Urinary bladder (tissue), 4 donors: ENCODE results near the gene LANCL1. TPM values are rescaled to one million over a fixed set of nuclear protein-coding genes. Genes with fewer than 3 reads are reported as not detected.

ENCODE experiments used
- DNase-seq: peaks from one replicate; pipeline ENCODE4 v3.0.0-alpha.2; 2015; ENCODE audit errors: extremely low spot score
- H3K27ac ChIP-seq: one replicate; pipeline ENCODE4 v1.5.1; 2013; ENCODE audit warnings: low read depth, mild to moderate bottlenecking, moderate library complexity
- H3K36me3 ChIP-seq: one replicate; pipeline ENCODE4 v1.6.1; 2013; ENCODE audit warnings: mild to moderate bottlenecking, moderate library complexity; ENCODE audit not compliant: insufficient read depth
- H3K4me1 ChIP-seq: one replicate; pipeline ENCODE4 v1.6.1; 2013; ENCODE audit warnings: mild to moderate bottlenecking, moderate library complexity; ENCODE audit not compliant: insufficient read depth
- H3K4me3 ChIP-seq: one replicate; pipeline ENCODE4 v1.5.1; 2013; ENCODE audit warnings: low read depth, low read length
- WGBS: extraction: QIAGEN DNeasy Blood & Tissue Kit; methylation state at CpG from one replicate; pipeline ENCODE4 v1.1.7; 2013; 5-methylcytosine and 5-hydroxymethylcytosine counted together
- polyA plus RNA-seq: library from polyadenylated mRNA; stranded (reverse); fragments of 200-250 nt; gene quantifications from one replicate; pipeline ENCODE4 v1.2.3, GENCODE V29; 2013
- total RNA-seq: library from RNA; depleted of rRNA; stranded (reverse); fragments of >200 nt; gene quantifications from one replicate; pipeline ENCODE4 v1.2.3, GENCODE V29; 2014
- donor health status: healthy with polysubstance abuse.
- donor health status: healthy.

LANCL1 gene
- total RNA-seq (57.7 TPM), polyA plus RNA-seq (32.8 TPM)

GRCh38 chr2:210476194-210477128, at the start of gene LANCL1:
TSS of gene LANCL1 (minus strand) at chr2:210476759. CDS start at chr2:210476396, 363 bp downstream.
- H3K4me1 ChIP-seq, result no peaks in the 10 kb centered on the region
- WGBS, result under 1% methylated on average over 49 of the region's 49 CpGs
- H3K36me3 ChIP-seq, result no peaks in the 10 kb centered on the region
- peak; percentile 72 for DNase-seq
- H3K4me3 ChIP-seq, result peak within 1 kb of the TSS; percentile 60
- peak within 1 kb of the TSS; percentile 78 for H3K27ac ChIP-seq

- Histone ChIP-seq H3K36me3 (no peaks in the 10 kb centered on the region), H3K27ac (no peak overlapping the region), H3K4me1 (no peaks in the 10 kb centered on the region), H3K4me3 (no peak overlapping the region)
- DNase-seq, result no peak
Measured at GRCh38 chr2:210524533-210524932, 48.0 kb upstream of the LANCL1 start.

- WGBS, result 87% methylated on average over 4 of the region's 4 CpGs
- H3K27ac ChIP-seq, result no peak overlapping the region
- no peak for DNase-seq
Measured at GRCh38 chr2:210523650-210524289, 47.2 kb upstream of the LANCL1 start.

GRCh38 chr2:210522399-210522798, 45.8 kb upstream of the LANCL1 start:
- no peak for DNase-seq

More at GRCh38 chr2:210523650-210524289, 47.2 kb upstream of the LANCL1 start:
- Histone ChIP-seq H3K4me3 (no peak overlapping the region), H3K36me3 (no peaks in the 10 kb centered on the region), H3K4me1 (no peaks in the 10 kb centered on the region)

GRCh38 chr2:210519594-210519993, 43.0 kb upstream of the LANCL1 start:
- DNase-seq, result no peak
- 79% methylated on average over 5 of the region's 5 CpGs for WGBS
- H3K4me1 ChIP-seq, result no peaks in the 10 kb centered on the region
- H3K27ac ChIP-seq, result no peak overlapping the region
- no peak overlapping the region for H3K4me3 ChIP-seq
- H3K36me3 ChIP-seq, result no peaks in the 10 kb centered on the region

More at GRCh38 chr2:210522399-210522798, 45.8 kb upstream of the LANCL1 start:
- Histone ChIP-seq H3K4me1 (no peaks in the 10 kb centered on the region), H3K4me3 (no peak overlapping the region), H3K36me3 (no peaks in the 10 kb centered on the region), H3K27ac (no peak overlapping the region)

- H3K4me3 ChIP-seq, result no peak overlapping the region
- no peaks in the 10 kb centered on the region for H3K4me1 ChIP-seq
- no peaks in the 10 kb centered on the region for H3K36me3 ChIP-seq
- no peak overlapping the region for H3K27ac ChIP-seq
- 80% methylated on average over 4 of the region's 4 CpGs for WGBS
- DNase-seq, result no peak
Measured at GRCh38 chr2:210517264-210517663, 40.7 kb upstream of the LANCL1 start.

GRCh38 chr2:210515911-210516310, 39.4 kb upstream of the LANCL1 start:
- DNase-seq, result no peak
- H3K27ac ChIP-seq, result no peak overlapping the region
- H3K4me3 ChIP-seq, result no peak overlapping the region
- WGBS, result 84% methylated on average over 2 of the region's 2 CpGs
- H3K36me3 ChIP-seq, result no peaks in the 10 kb centered on the region
- H3K4me1 ChIP-seq, result no peaks in the 10 kb centered on the region

- Histone ChIP-seq H3K4me3 (no peak overlapping the region), H3K4me1 (no peaks in the 10 kb centered on the region), H3K27ac (no peak overlapping the region), H3K36me3 (no peaks in the 10 kb centered on the region)
- no peak for DNase-seq
- WGBS, result 37% methylated on average over 5 of the region's 5 CpGs
Measured at GRCh38 chr2:210503725-210504191, 27.2 kb upstream of the LANCL1 start.

- WGBS, result 20% methylated on average over 7 of the region's 7 CpGs
- no peak overlapping the region for H3K4me3 ChIP-seq
Measured at GRCh38 chr2:210503001-210503623, 26.6 kb upstream of the LANCL1 start.

GRCh38 chr2:210496512-210496911, 20.0 kb upstream of the LANCL1 start:
- no peaks in the 10 kb centered on the region for H3K4me1 ChIP-seq

More at GRCh38 chr2:210503001-210503623, 26.6 kb upstream of the LANCL1 start:
- no peak overlapping the region for H3K27ac ChIP-seq
- no peak for DNase-seq
- no peaks in the 10 kb centered on the region for H3K4me1 ChIP-seq
- no peaks in the 10 kb centered on the region for H3K36me3 ChIP-seq

GRCh38 chr2:210493528-210493927, 17.0 kb upstream of the LANCL1 start:
- Histone ChIP-seq H3K27ac (no peak overlapping the region), H3K4me3 (no peak overlapping the region), H3K4me1 (no peaks in the 10 kb centered on the region), H3K36me3 (no peaks in the 10 kb centered on the region)
- WGBS, result 64% methylated on average over 3 of the region's 3 CpGs
- DNase-seq, result no peak

More at GRCh38 chr2:210496512-210496911, 20.0 kb upstream of the LANCL1 start:
- Histone ChIP-seq H3K4me3 (no peak overlapping the region), H3K27ac (no peak overlapping the region), H3K36me3 (no peaks in the 10 kb centered on the region)
- DNase-seq, result no peak
- 61% methylated on average over 3 of the region's 3 CpGs for WGBS

GRCh38 chr2:210481601-210482175, 5.1 kb upstream of the LANCL1 start:
- DNase-seq, result no peak
- 18% methylated on average over 2 of the region's 2 CpGs for WGBS
- no peaks in the 10 kb centered on the region for H3K4me1 ChIP-seq

GRCh38 chr2:210480764-210481163, 4.2 kb upstream of the LANCL1 start:
- no peaks in the 10 kb centered on the region for H3K4me1 ChIP-seq
- no peak overlapping the region for H3K27ac ChIP-seq
- no peak for DNase-seq
- 75% methylated on average over 2 of the region's 2 CpGs for WGBS
- H3K36me3 ChIP-seq, result no peaks in the 10 kb centered on the region
- no peak overlapping the region for H3K4me3 ChIP-seq

More at GRCh38 chr2:210481601-210482175, 5.1 kb upstream of the LANCL1 start:
- Histone ChIP-seq H3K36me3 (no peaks in the 10 kb centered on the region), H3K27ac (no peak overlapping the region), H3K4me3 (no peak overlapping the region)
